Panc1 (cell line): Measurements from ENCODE around the gene SLFN5. TPM values are rescaled to one million over a fixed set of nuclear protein-coding genes. Genes with fewer than 3 reads are reported as not detected.
A peak's percentile ranks its signal among the peaks of the same experiment; 100 is the strongest.

Experiments
- ATAC-seq: fragments of 200-7000 bp; cut with Tn5 transposase; 2 replicates; pipeline ENCODE4 v1.9.1; 2020; ENCODE audit warnings: mild to moderate bottlenecking, moderate library complexity
- BruUV-seq: library from RNA; stranded (reverse); fragments of 400-500 nt; replicated peaks from 2 replicates; lab custom pipeline; 2021; lab: Mats Ljungman, UMichigan
- CTCF ChIA-PET: fragments of 300-600 bp; sonication (Branson Sonifier 250); formaldehyde crosslinking; loops from one replicate; lab custom pipeline; 2022; ENCODE audit warnings: antibody characterized with exemption; lab: Charles Lee
- POLR2A ChIA-PET: fragments of 300-600 bp; sonication (Branson Sonifier 250); formaldehyde crosslinking; loops from one replicate; lab custom pipeline; 2022; ENCODE audit warnings: antibody characterized with exemption; lab: Charles Lee
- DNase-seq: peaks from one replicate; pipeline ENCODE4 v3.0.0-alpha.2; 2010; ENCODE audit warnings: low read depth, low spot score
- H3K27ac ChIP-seq: 2 replicates; pipeline ENCODE4 v1.5.1; 2011; ENCODE audit warnings: mild to moderate bottlenecking, low read length, inconsistent platforms
- H3K27me3 ChIP-seq: fragments of 200-500 bp; sonication (Bioruptor generic); 2 replicates; pipeline ENCODE4 v1.6.0; 2014; ENCODE audit warnings: low read length, inconsistent platforms; ENCODE audit not compliant: control insufficient read depth, insufficient read depth
- H3K36me3 ChIP-seq: fragments of 200-500 bp; sonication (Bioruptor generic); 2 replicates; pipeline ENCODE4 v1.5.1; 2014; ENCODE audit warnings: inconsistent platforms, mild to moderate bottlenecking, low read length, moderate library complexity; ENCODE audit not compliant: control insufficient read depth, insufficient read depth
- H3K4me1 ChIP-seq: 2 replicates; pipeline ENCODE4 v1.5.1; 2011; ENCODE audit warnings: inconsistent platforms, mild to moderate bottlenecking, low read length, moderate library complexity; ENCODE audit not compliant: control insufficient read depth, insufficient read depth
- H3K4me3 ChIP-seq, 2 experiments: 2 replicates each; pipeline ENCODE4 v1.5.1; 2011 to 2012; ENCODE audit warnings: low read depth in 2 of 2, low read length in 2 of 2, mild to moderate bottlenecking in 2 of 2, inconsistent platforms in 1 of 2, moderate library complexity in 1 of 2
- H3K9me3 ChIP-seq: fragments of 200-500 bp; sonication (Bioruptor generic); 2 replicates; pipeline ENCODE4 v1.5.1; 2014; ENCODE audit warnings: low read depth, mild to moderate bottlenecking, inconsistent platforms, low read length, moderate library complexity; ENCODE audit not compliant: control insufficient read depth, insufficient read depth
- CTCF ChIP-seq: fragments of 450-650 bp; IDR thresholded peaks from 2 replicates; pipeline ENCODE4 v1.5.1; 2017; ENCODE audit warnings: mild to moderate bottlenecking
- POLR2AphosphoS5 ChIP-seq: IDR thresholded peaks from 2 replicates; pipeline ENCODE4 v1.6.1; 2012; ENCODE audit warnings: mild to moderate bottlenecking, low read depth, low read length, moderate library complexity
- REST ChIP-seq, 2 experiments: IDR thresholded peaks; 2 replicates each; pipeline ENCODE4 v1.6.1; 2011 to 2012; ENCODE audit warnings: low read depth in 2 of 2, control low read depth in 1 of 2, low read length in 1 of 2, mild to moderate bottlenecking in 1 of 2, moderate library complexity in 1 of 2; ENCODE audit not compliant: insufficient read depth in 1 of 2
- SIN3A ChIP-seq: IDR thresholded peaks from 2 replicates; pipeline ENCODE4 v1.6.1; 2012; ENCODE audit warnings: low read depth, mild to moderate bottlenecking, low read length, moderate library complexity, borderline replicate concordance; ENCODE audit not compliant: insufficient read depth
- TCF7L2 ChIP-seq: IDR thresholded peaks from 2 replicates; pipeline ENCODE4 v1.6.1; 2011; ENCODE audit warnings: mild to moderate bottlenecking, low read depth, low read length, inconsistent platforms
- in situ Hi-C: cut with HindIII; loops from 2 replicates; pipeline ENCODE4 v1.10.0; 2016; ENCODE audit warnings: low sequenced_read_pairs, low pct_unique_long_range_greater_than_20kb
- intact Hi-C: fragments of 100-400 bp; cut with micrococcal nuclease; formaldehyde crosslinking; loops from one replicate; pipeline ENCODE4 v1.10.0; 2022; ENCODE audit not compliant: unreplicated experiment
- total RNA-seq: library from RNA; stranded (reverse); gene quantifications from one replicate; pipeline ENCODE4 v1.2.1, GENCODE V29; 2021; ENCODE audit not compliant: unreplicated experiment

SLFN5 gene
- total RNA-seq, 1 experiment from 2014 or later: 5.4 TPM

- peak overlapping the region; percentile 72 to 96 for H3K4me3 ChIP-seq
- DNase-seq (no peak), ATAC-seq (peak; percentile 67)
- TF ChIP-seq SIN3A: no peak
- TF ChIP-seq TCF7L2: no peak
- no peak for TF ChIP-seq POLR2AphosphoS5
- TF ChIP-seq REST (IDR thresholded peaks at IDR 0.05; ENCODE audit: insufficient read depth in 1 of 2, low read depth in 2 of 2, low read length in 1 of 2): no peak
- no peak for TF ChIP-seq CTCF
- intact Hi-C loops: no loop called here
- H3K4me1 ChIP-seq: peaks cover 27% of the 10 kb centered on the region
- ChIA-PET CTCF (no interaction called here), POLR2A (interaction anchor here (0.6 kb wide), 1 partner anchor 281 kb away, joined by 5 read pairs; the partner anchor contains the start of gene CCT6B)
- peaks cover 4% of the 10 kb centered on the region; the same call in 1 of the 2 replicates for H3K27me3 ChIP-seq
- no peaks in the 10 kb centered on the region for H3K9me3 ChIP-seq
- no peaks in the 10 kb centered on the region for H3K36me3 ChIP-seq
- in situ Hi-C loops: no loop called here
- peak overlapping the region; percentile 77 for H3K27ac ChIP-seq
- BruUV-seq: TSS peak; percentile 93
Observed at GRCh38 chr17:35242158-35242804, 591 bp upstream of the SLFN5 start.

GRCh38 chr17:35243561-35244340 lies 879 bp downstream of the SLFN5 start:
- POLR2A ChIA-PET: no interaction called here

More at GRCh38 chr17:35243561-35244340, 879 bp downstream of the SLFN5 start:
- Histone ChIP-seq H3K36me3 (no peaks in the 10 kb centered on the region), H3K4me3 (peak overlapping the region; percentile 72 to 96), H3K9me3 (no peaks in the 10 kb centered on the region), H3K27ac (peak overlapping the region; percentile 77), H3K27me3 (no peaks in the 10 kb centered on the region), H3K4me1 (peaks cover 27% of the 10 kb centered on the region)
- no peak for DNase-seq
- intact Hi-C loops: no loop called here
- no TSS peak for BruUV-seq
- in situ Hi-C loops: no loop called here
- peak; percentile 38 for ATAC-seq
- CTCF ChIA-PET: no interaction called here
- no peak for TF ChIP-seq TCF7L2
- TF ChIP-seq REST (IDR thresholded peaks at IDR 0.05; ENCODE audit: insufficient read depth in 1 of 2, low read depth in 2 of 2, low read length in 1 of 2): no peak
- no peak for TF ChIP-seq SIN3A
- no peak for TF ChIP-seq CTCF
- TF ChIP-seq POLR2AphosphoS5: no peak; the same call in 1 of the 2 replicates
